Mesenchymal stem cell (in vitro differentiated cells and primary cell): ENCODE data around the gene NUDT1.
"Not testable (repeated sequence)": the region's sequence is repeated elsewhere in the genome, so short reads cannot be mapped to it uniquely, and the experiment has no call there.

Experiments used
- DNase-seq: peaks from one replicate; pipeline ENCODE4 v3.0.0-alpha.2; 2013
- H2AFZ ChIP-seq: one replicate; pipeline ENCODE4 v1.6.1; 2013; ENCODE audit warnings: low read depth, mild to moderate bottlenecking, control low read depth, inconsistent platforms, low read length, moderate library complexity
- H2AK5ac ChIP-seq: 2 replicates; pipeline ENCODE4 v1.6.1; 2013; ENCODE audit warnings: low read length, moderate library complexity, mild to moderate bottlenecking, inconsistent platforms; ENCODE audit not compliant: severe bottlenecking
- H2BK120ac ChIP-seq: one replicate; pipeline ENCODE4 v1.6.1; 2013; ENCODE audit warnings: low read depth, mild to moderate bottlenecking, inconsistent platforms, low read length, moderate library complexity
- H2BK12ac ChIP-seq, 2 experiments: one replicate each; pipeline ENCODE4 v1.6.1; 2013; ENCODE audit warnings: inconsistent platforms in 2 of 2, low read length in 2 of 2, mild to moderate bottlenecking in 2 of 2, moderate library complexity in 2 of 2, control low read depth in 1 of 2
- H2BK15ac ChIP-seq: one replicate; pipeline ENCODE4 v1.6.1; 2013; ENCODE audit warnings: mild to moderate bottlenecking, low read depth, inconsistent platforms; ENCODE audit not compliant: poor library complexity, severe bottlenecking
- H2BK5ac ChIP-seq: 2 replicates; pipeline ENCODE4 v1.6.1; 2013; ENCODE audit warnings: low read depth, mild to moderate bottlenecking, low read length, control low read depth, inconsistent platforms; ENCODE audit not compliant: poor library complexity, severe bottlenecking
- H3K14ac ChIP-seq, 2 experiments: one replicate each; pipeline ENCODE4 v1.6.1; 2013; ENCODE audit warnings: inconsistent platforms in 2 of 2, low read length in 2 of 2, control low read depth in 1 of 2, mild to moderate bottlenecking in 1 of 2, moderate library complexity in 1 of 2
- H3K18ac ChIP-seq, 2 experiments: one replicate each; pipeline ENCODE4 v1.6.1; 2013; ENCODE audit warnings: inconsistent platforms in 2 of 2, low read length in 2 of 2, control low read depth in 1 of 2, low read depth in 1 of 2, mild to moderate bottlenecking in 1 of 2
- H3K23ac ChIP-seq, 2 experiments: one replicate each; pipeline ENCODE4 v1.6.1; 2013; ENCODE audit warnings: inconsistent platforms in 2 of 2, low read length in 2 of 2, mild to moderate bottlenecking in 2 of 2, moderate library complexity in 2 of 2, control low read depth in 1 of 2
- H3K27ac ChIP-seq: 2 replicates; pipeline ENCODE4 v1.5.1; 2013; ENCODE audit warnings: mild to moderate bottlenecking, moderate library complexity, low read length, control low read depth, inconsistent platforms; ENCODE audit not compliant: poor library complexity, severe bottlenecking
- H3K27me3 ChIP-seq, 2 experiments: 2 replicates each; pipeline versions ENCODE4 v1.6.1 to v1.7.0; 2013; ENCODE audit warnings: low read length in 2 of 2, mild to moderate bottlenecking in 2 of 2, moderate library complexity in 2 of 2, control low read depth in 1 of 2, inconsistent platforms in 1 of 2; ENCODE audit not compliant: control insufficient read depth in 1 of 2, insufficient read depth in 1 of 2
- H3K36me3 ChIP-seq, 2 experiments: 2 replicates each; pipeline versions ENCODE4 v1.6.1 to v1.7.0; 2013; ENCODE audit warnings: low read length in 2 of 2, control low read depth in 1 of 2, inconsistent platforms in 1 of 2, low read depth in 1 of 2, mild to moderate bottlenecking in 1 of 2; ENCODE audit not compliant: insufficient read depth in 2 of 2, control insufficient read depth in 1 of 2
- H3K4ac ChIP-seq, 2 experiments: one replicate each; pipeline ENCODE4 v1.6.1; 2013; ENCODE audit warnings: inconsistent platforms in 2 of 2, low read length in 2 of 2, mild to moderate bottlenecking in 2 of 2, moderate library complexity in 2 of 2, control low read depth in 1 of 2, low read depth in 1 of 2
- H3K4me1 ChIP-seq: 2 replicates; pipeline ENCODE4 v1.6.1; 2013; ENCODE audit warnings: low read depth, low read length, control low read depth; ENCODE audit not compliant: control insufficient read depth, insufficient read depth
- H3K4me2 ChIP-seq: 2 replicates; pipeline ENCODE4 v1.6.1; 2013; ENCODE audit warnings: low read length, mild to moderate bottlenecking, inconsistent platforms; ENCODE audit not compliant: poor library complexity, severe bottlenecking
- H3K4me3 ChIP-seq, 2 experiments: 2 replicates each; pipeline versions ENCODE4 v1.5.1 to v1.7.0; 2013; ENCODE audit warnings: low read length in 2 of 2, mild to moderate bottlenecking in 2 of 2, control low read depth in 1 of 2, low read depth in 1 of 2; ENCODE audit not compliant: insufficient read depth in 1 of 2
- H3K79me1 ChIP-seq: replicated peaks from 2 replicates; pipeline ENCODE4 v1.6.1; 2013; ENCODE audit warnings: mild to moderate bottlenecking, control low read depth, low read length, inconsistent platforms; ENCODE audit not compliant: poor library complexity, severe bottlenecking
- H3K9ac ChIP-seq: 2 replicates; pipeline ENCODE4 v1.7.0; 2013; ENCODE audit warnings: mild to moderate bottlenecking, low read length, moderate library complexity
- H3K9me3 ChIP-seq: 2 replicates; pipeline ENCODE4 v1.7.0; 2013; ENCODE audit warnings: mild to moderate bottlenecking, low read length; ENCODE audit not compliant: control insufficient read depth
- H4K8ac ChIP-seq: one replicate; pipeline ENCODE4 v1.6.1; 2013; ENCODE audit warnings: inconsistent platforms, mild to moderate bottlenecking, low read length, moderate library complexity
- H4K91ac ChIP-seq: one replicate; pipeline ENCODE4 v1.6.1; 2013; ENCODE audit warnings: mild to moderate bottlenecking, low read length, inconsistent platforms
- WGBS: methylation state at CpG from one replicate; pipeline ENCODE4 v1.1.7; 2013; ENCODE audit warnings: mixed read lengths; 5-methylcytosine and 5-hydroxymethylcytosine counted together

The NUDT1 gene

DNA sequence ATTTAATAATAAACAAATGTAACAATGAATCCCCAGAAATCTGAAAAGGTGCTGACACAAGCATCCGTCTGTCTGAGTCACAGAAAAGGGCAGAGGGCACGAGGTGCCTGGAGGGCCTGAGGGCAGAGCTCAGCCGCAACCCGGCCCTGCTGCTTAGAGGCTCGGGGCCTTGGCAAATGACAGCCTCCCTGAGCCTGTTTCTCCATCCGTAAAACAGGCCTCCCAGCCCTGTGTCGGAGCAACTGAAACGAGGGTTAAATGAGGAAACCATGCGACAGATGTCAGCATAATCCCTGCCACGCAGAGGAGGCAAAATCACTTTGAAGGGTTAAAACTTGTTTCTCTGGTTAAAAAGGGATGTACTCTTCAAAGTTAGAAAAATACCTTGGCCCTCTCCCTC, 24.9 kb downstream of the NUDT1 start:
- no peaks in the 10 kb centered on the region for H3K27me3 ChIP-seq
- H3K4me1 ChIP-seq, result peaks cover 21% of the 10 kb centered on the region
- no peak overlapping the region for H2BK120ac ChIP-seq
- no peak overlapping the region for H3K4me3 ChIP-seq
- no peak overlapping the region for H2BK5ac ChIP-seq
- no peak overlapping the region for H4K91ac ChIP-seq
- no peak overlapping the region for H2AK5ac ChIP-seq
- peaks cover 31 to 39% of the 10 kb centered on the region in 2 experiments for H3K36me3 ChIP-seq
- H3K14ac ChIP-seq, result no peak overlapping the region
- H3K9ac ChIP-seq, result no peak overlapping the region
- H3K79me1 ChIP-seq, result peaks cover 6% of the 10 kb centered on the region
- H3K4me2 ChIP-seq, result no peak overlapping the region
- H2AFZ ChIP-seq, result no peak overlapping the region
- H2BK12ac ChIP-seq, result no peak overlapping the region
- H2BK15ac ChIP-seq, result no peak overlapping the region
- 34% methylated on average over 9 of the region's 10 CpGs for WGBS
- H3K9me3 ChIP-seq, result no peaks in the 10 kb centered on the region
- no peak overlapping the region for H3K18ac ChIP-seq
- H3K23ac ChIP-seq, result no peak overlapping the region
- peak; percentile 69 for DNase-seq
- H4K8ac ChIP-seq, result no peak overlapping the region
- H3K4ac ChIP-seq, result no peak overlapping the region
- no peak overlapping the region for H3K27ac ChIP-seq

DNA sequence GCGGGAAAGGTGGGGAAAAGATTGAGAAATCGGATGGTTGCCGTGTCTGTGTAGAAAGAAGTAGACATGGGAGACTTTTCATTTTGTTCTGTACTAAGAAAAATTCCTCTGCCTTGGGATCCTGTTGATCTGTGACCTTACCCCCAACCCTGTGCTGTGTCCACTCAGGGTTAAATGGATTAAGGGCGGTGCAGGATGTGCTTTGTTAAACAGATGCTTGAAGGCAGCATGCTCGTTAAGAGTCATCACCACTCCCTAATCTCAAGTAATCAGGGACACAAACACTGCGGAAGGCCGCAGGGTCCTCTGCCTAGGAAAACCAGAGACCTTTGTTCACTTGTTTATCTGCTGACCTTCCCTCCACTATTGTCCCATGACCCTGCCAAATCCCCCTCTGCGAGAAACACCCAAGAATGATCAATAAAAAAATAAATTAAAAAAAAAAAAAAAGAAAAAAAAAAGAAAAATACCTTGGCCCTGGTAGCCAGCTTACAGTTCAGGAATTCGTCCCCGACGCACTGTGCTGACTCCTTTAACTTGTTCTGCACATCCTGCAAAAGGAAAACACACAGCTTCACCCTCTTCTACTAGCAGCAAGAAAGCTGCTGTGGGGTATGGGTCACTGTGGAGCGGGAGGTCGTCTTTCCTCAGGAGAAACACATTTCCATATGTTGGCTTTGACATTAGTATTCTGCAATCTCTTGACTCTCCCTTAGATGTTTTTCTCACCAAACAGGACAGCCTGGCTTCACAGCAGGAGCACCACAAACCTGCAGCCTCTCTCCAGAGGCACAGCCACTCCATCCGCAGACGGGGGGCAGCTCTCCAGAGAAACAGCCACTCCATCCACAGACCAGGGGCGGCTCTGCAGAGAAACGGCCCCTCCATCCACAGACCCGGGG, 27.3 kb downstream of the NUDT1 start:
- Histone ChIP-seq H4K8ac (peak overlapping the region; percentile 84), H3K4me1 (peaks cover 19% of the 10 kb centered on the region), H3K14ac (peak overlapping the region; percentile 0 to 35), H3K36me3 (peaks cover 25 to 27% of the 10 kb centered on the region in 2 experiments), H3K4ac (peak overlapping the region; percentile 11 to 51), H3K4me2 (peak overlapping the region; percentile 28), H2BK120ac (peak overlapping the region; percentile 77), H4K91ac (peak overlapping the region; percentile 39), H3K27ac (peak overlapping the region; percentile 13), H3K18ac (peak overlapping the region; percentile 14 to 61), H2BK12ac (peak overlapping the region; percentile 50 to 83)
- H2AK5ac ChIP-seq, H3K23ac ChIP-seq, H3K79me1 ChIP-seq, H3K27me3 ChIP-seq, H3K9ac ChIP-seq, H2AFZ ChIP-seq, H2BK15ac ChIP-seq, H3K4me3 ChIP-seq, H3K9me3 ChIP-seq, H2BK5ac ChIP-seq: not testable (repeated sequence)
- 22% methylated on average over 9 of the region's 18 CpGs for WGBS
- peak; percentile 57 for DNase-seq

DNA sequence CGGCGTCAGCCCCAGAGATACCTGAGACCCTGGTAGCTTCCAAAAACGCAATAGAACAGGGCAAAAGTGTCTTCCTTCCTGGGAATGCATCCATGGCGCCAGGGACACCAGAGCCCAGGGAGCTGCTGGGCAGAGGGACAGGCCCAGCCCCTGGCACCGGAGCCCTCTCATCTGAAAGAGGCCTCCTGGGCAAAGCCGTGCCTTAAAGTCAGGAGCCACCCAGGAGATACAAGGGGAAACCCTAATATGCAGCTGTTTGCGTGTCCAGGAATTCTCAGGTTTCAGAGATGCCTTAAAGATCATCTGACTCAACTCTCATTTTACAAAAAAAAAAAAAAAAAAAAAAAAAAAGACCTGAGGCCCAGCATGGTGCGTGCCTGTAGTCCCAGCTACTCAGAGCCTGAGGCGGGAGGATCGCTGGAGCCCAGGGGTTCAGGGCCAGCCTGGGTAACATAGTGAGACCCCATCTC, 28.0 kb downstream of the NUDT1 start:
- no peak overlapping the region for H3K4me3 ChIP-seq
- peak overlapping the region; percentile 21 to 50 for H2BK12ac ChIP-seq
- H3K79me1 ChIP-seq, result peaks cover 6% of the 10 kb centered on the region
- peaks cover 19% of the 10 kb centered on the region for H3K4me1 ChIP-seq
- H3K9me3 ChIP-seq, result no peaks in the 10 kb centered on the region
- H2AFZ ChIP-seq, result no peak overlapping the region
- H3K27me3 ChIP-seq, result no peaks in the 10 kb centered on the region
- no peak overlapping the region for H3K23ac ChIP-seq
- peak overlapping the region; percentile 39 for H4K91ac ChIP-seq
- H2AK5ac ChIP-seq, result no peak overlapping the region
- H2BK120ac ChIP-seq, result peak overlapping the region; percentile 77
- H2BK15ac ChIP-seq, result no peak overlapping the region
- peak overlapping the region; percentile 84 for H4K8ac ChIP-seq
- H3K4me2 ChIP-seq, result peak overlapping the region; percentile 28
- DNase-seq, result peak; percentile 30
- peak overlapping the region; percentile 0 to 35 for H3K14ac ChIP-seq
- H3K27ac ChIP-seq, result peak overlapping the region; percentile 13
- H2BK5ac ChIP-seq, result no peak overlapping the region
- H3K36me3 ChIP-seq, result peaks cover 29 to 32% of the 10 kb centered on the region in 2 experiments
- peak overlapping the region; percentile 11 to 14 for H3K18ac ChIP-seq
- no peak overlapping the region for H3K9ac ChIP-seq
- 74% methylated on average over 10 of the region's 10 CpGs for WGBS
- H3K4ac ChIP-seq, result peak overlapping the region; percentile 11 to 51

DNA sequence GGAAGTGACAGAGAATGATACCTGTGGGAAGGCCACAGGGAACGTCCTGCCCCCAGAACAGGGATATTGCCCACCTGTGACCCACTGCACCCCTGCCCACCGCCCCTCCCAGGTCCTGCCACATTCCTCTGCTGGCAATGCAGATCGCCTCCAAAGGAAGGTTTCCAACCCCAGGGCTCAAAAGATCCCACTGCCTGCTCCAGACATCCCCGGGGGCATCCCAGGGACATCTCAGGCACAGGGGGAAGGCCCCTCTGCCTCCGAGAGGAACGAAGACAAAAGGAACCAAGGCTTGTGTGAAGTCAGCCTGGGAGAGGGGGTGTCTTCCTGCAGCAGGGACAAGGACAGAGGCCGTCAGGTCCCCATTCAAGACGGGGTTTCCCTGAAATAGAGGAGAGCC, 28.5 kb downstream of the NUDT1 start:
- Histone ChIP-seq H3K27me3 (no peaks in the 10 kb centered on the region), H3K4me2 (no peak overlapping the region), H2BK15ac (no peak overlapping the region), H3K9ac (no peak overlapping the region), H2BK12ac (no peak overlapping the region), H4K8ac (no peak overlapping the region), H3K4me3 (no peak overlapping the region), H3K14ac (no peak overlapping the region), H3K27ac (no peak overlapping the region), H3K9me3 (no peaks in the 10 kb centered on the region), H2BK5ac (no peak overlapping the region), H2AK5ac (no peak overlapping the region), H3K23ac (no peak overlapping the region), H3K79me1 (peaks cover 3% of the 10 kb centered on the region), H3K36me3 (peaks cover 31 to 35% of the 10 kb centered on the region in 2 experiments), H3K4me1 (peaks cover 14% of the 10 kb centered on the region), H3K18ac (no peak overlapping the region), H2BK120ac (no peak overlapping the region), H3K4ac (no peak overlapping the region), H2AFZ (no peak overlapping the region), H4K91ac (no peak overlapping the region)
- DNase-seq, result no peak
- 93% methylated on average over 8 of the region's 8 CpGs for WGBS
